Measurements from ENCODE around the gene DERA. TPM values are rescaled to one million over a fixed set of nuclear protein-coding genes. Genes with fewer than 3 reads are reported as not detected.
A peak's percentile ranks its signal among the peaks of the same experiment; 100 is the strongest.

Gene DERA
- total and polyA plus RNA-seq, 2 donors from 2014 or later: 40.2 to 59.5 TPM

DNA sequence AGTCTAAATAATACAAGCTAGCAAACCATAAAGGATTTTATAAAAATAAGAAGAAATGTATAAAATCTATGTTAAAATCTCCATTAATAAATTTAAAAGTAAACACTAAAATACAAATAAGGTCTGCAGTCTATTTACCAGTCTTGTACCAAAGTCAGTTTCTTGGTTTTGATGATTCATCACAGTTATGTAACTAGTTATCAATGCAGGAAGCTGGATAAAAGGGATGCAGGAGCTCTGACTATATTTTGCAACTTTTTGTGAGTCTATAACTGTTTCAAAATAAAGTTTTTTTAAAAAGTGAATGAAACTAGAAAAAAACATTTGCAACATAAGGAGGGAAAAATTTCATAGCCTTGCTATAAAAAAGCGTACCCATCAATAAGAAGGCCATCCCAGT is 151.5 kb downstream of the DERA start:
- Histone ChIP-seq H3K36me3 (ENCODE audit: control insufficient read depth in 2 of 3, insufficient read depth in 3 of 3, low read length in 3 of 3) (no peaks in the 10 kb centered on the region), H3K9me3 (ENCODE audit: control insufficient read depth in 2 of 3, insufficient read depth in 1 of 3, low read length in 3 of 3) (no peaks in the 10 kb centered on the region), H3K4me1 (ENCODE audit: control insufficient read depth in 2 of 3, insufficient read depth in 2 of 3, low read depth in 1 of 3, low read length in 3 of 3) (no peaks in the 10 kb centered on the region), H3K4me3 (ENCODE audit: low read length in 3 of 3) (no peak overlapping the region), H3K9ac (ENCODE audit: low read length in 3 of 3) (no peak overlapping the region), H3K27me3 (ENCODE audit: control insufficient read depth, insufficient read depth, low read length) (no peaks in the 10 kb centered on the region), H3K27ac (ENCODE audit: low read depth in 2 of 2, low read length in 2 of 2) (no peak overlapping the region)
- DNase-seq (no peak), FAIRE-seq (no peak)
- no peak for TF ChIP-seq CTCF (IDR thresholded peaks at IDR 0.05; ENCODE audit: borderline replicate concordance, extremely low read depth, insufficient read depth)
- intact Hi-C loops (cut with DNase I): no loop called here

- H3K27ac ChIP-seq (ENCODE audit: low read depth in 2 of 2, low read length in 2 of 2): no peak overlapping the region
- DNase-seq (no peak), FAIRE-seq (peak; percentile 15)
- no peak overlapping the region for H3K4me3 ChIP-seq (ENCODE audit: low read length in 3 of 3)
- H3K27me3 ChIP-seq (ENCODE audit: control insufficient read depth, insufficient read depth, low read length): no peaks in the 10 kb centered on the region
- no peaks in the 10 kb centered on the region for H3K36me3 ChIP-seq (ENCODE audit: control insufficient read depth in 2 of 3, insufficient read depth in 3 of 3, low read length in 3 of 3)
- H3K4me1 ChIP-seq (ENCODE audit: control insufficient read depth in 2 of 3, insufficient read depth in 2 of 3, low read depth in 1 of 3, low read length in 3 of 3): no peaks in the 10 kb centered on the region
- intact Hi-C loops (cut with DNase I): no loop called here
- H3K9ac ChIP-seq (ENCODE audit: low read length in 3 of 3): no peak overlapping the region
- H3K9me3 ChIP-seq (ENCODE audit: control insufficient read depth in 2 of 3, insufficient read depth in 1 of 3, low read length in 3 of 3): no peaks in the 10 kb centered on the region
- TF ChIP-seq CTCF (IDR thresholded peaks at IDR 0.05; ENCODE audit: borderline replicate concordance, extremely low read depth, insufficient read depth): no peak
Measured at GRCh38 chr12:16063726-16064125, 152.6 kb downstream of the DERA start.

DNA sequence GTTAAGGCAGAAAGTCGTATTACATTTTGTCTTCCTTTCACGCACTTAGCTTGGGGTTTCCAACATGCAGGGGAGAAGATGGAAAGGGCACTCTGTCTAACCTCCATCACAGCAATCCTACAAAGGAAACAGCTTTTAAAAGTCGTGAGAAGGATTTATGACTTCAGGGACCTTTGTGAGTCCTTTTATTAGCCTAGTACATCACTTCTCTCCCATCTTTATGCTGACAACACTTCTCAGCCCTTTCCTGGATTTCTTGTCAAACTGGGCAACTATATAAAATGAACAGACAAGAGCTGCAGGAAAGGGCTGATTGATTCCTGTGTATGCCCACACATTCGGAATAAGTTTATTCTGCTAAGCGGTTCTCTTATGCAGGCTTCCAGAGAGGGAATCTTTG is 159.0 kb downstream of the DERA start:
- H3K9me3 ChIP-seq (ENCODE audit: control insufficient read depth in 2 of 3, insufficient read depth in 1 of 3, low read length in 3 of 3): no peaks in the 10 kb centered on the region
- H3K36me3 ChIP-seq (ENCODE audit: control insufficient read depth in 2 of 3, insufficient read depth in 3 of 3, low read length in 3 of 3): no peaks in the 10 kb centered on the region
- no peaks in the 10 kb centered on the region for H3K27me3 ChIP-seq (ENCODE audit: control insufficient read depth, insufficient read depth, low read length)
- intact Hi-C loops (cut with DNase I): no loop called here
- no peak for TF ChIP-seq CTCF (IDR thresholded peaks at IDR 0.05; ENCODE audit: borderline replicate concordance, extremely low read depth, insufficient read depth)
- no peak overlapping the region for H3K9ac ChIP-seq (ENCODE audit: low read length in 3 of 3)
- DNase-seq (peak in 2 of 5 donors; percentile 19 to 41), FAIRE-seq (no peak)
- H3K27ac ChIP-seq (ENCODE audit: low read depth in 2 of 2, low read length in 2 of 2): no peak overlapping the region
- H3K4me1 ChIP-seq (ENCODE audit: control insufficient read depth in 2 of 3, insufficient read depth in 2 of 3, low read depth in 1 of 3, low read length in 3 of 3): no peaks in the 10 kb centered on the region
- no peak overlapping the region for H3K4me3 ChIP-seq (ENCODE audit: low read length in 3 of 3)

DNA sequence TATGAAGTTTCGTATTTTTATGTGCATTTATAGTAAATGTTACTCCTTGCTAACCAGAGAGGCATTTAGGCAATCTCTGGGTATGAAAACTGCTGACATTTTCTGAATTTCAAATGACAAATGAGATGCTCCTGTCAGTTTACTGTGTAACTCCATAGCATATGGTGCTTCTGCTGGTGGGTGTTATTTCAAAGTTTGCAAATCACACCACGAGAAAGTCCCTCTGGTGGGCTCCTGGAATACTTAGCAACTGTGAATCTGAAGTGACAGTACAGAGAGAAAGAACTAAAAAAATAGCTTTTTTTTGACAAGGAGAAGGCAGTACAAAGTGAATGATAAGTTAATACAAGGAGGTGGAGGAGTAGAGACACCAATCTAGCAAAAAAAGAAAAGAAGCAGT is 161.5 kb downstream of the DERA start:
- Histone ChIP-seq H3K27ac (ENCODE audit: low read depth in 2 of 2, low read length in 2 of 2) (no peak overlapping the region), H3K4me3 (ENCODE audit: low read length in 3 of 3) (no peak overlapping the region), H3K27me3 (ENCODE audit: control insufficient read depth, insufficient read depth, low read length) (no peaks in the 10 kb centered on the region), H3K9me3 (ENCODE audit: control insufficient read depth in 2 of 3, insufficient read depth in 1 of 3, low read length in 3 of 3) (no peaks in the 10 kb centered on the region), H3K9ac (ENCODE audit: low read length in 3 of 3) (no peak overlapping the region), H3K36me3 (ENCODE audit: control insufficient read depth in 2 of 3, insufficient read depth in 3 of 3, low read length in 3 of 3) (no peaks in the 10 kb centered on the region), H3K4me1 (ENCODE audit: control insufficient read depth in 2 of 3, insufficient read depth in 2 of 3, low read depth in 1 of 3, low read length in 3 of 3) (no peaks in the 10 kb centered on the region)
- intact Hi-C loops (cut with DNase I): no loop called here
- DNase-seq: no peak
- no peak for TF ChIP-seq CTCF (IDR thresholded peaks at IDR 0.05; ENCODE audit: borderline replicate concordance, extremely low read depth, insufficient read depth)
- FAIRE-seq: no peak

All from kidney (tissue), 14 donors.